GM10266 (cell line): ENCODE measurements around the gene PKP1.
"Not testable (repeated sequence)": the region's sequence is repeated elsewhere in the genome, so short reads cannot be mapped to it uniquely, and the experiment has no call there.

ENCODE experiments used
- DNase-seq: peaks from one replicate; pipeline ENCODE4 v3.0.0; 2012; ENCODE audit errors: extremely low spot score
- CTCF ChIP-seq: IDR thresholded peaks from 2 replicates; pipeline ENCODE4 v1.5.1; 2012; ENCODE audit warnings: mild to moderate bottlenecking, low read depth; ENCODE audit not compliant: control insufficient read depth, insufficient read depth; ENCODE audit errors: missing control alignments

The PKP1 gene, protein sequence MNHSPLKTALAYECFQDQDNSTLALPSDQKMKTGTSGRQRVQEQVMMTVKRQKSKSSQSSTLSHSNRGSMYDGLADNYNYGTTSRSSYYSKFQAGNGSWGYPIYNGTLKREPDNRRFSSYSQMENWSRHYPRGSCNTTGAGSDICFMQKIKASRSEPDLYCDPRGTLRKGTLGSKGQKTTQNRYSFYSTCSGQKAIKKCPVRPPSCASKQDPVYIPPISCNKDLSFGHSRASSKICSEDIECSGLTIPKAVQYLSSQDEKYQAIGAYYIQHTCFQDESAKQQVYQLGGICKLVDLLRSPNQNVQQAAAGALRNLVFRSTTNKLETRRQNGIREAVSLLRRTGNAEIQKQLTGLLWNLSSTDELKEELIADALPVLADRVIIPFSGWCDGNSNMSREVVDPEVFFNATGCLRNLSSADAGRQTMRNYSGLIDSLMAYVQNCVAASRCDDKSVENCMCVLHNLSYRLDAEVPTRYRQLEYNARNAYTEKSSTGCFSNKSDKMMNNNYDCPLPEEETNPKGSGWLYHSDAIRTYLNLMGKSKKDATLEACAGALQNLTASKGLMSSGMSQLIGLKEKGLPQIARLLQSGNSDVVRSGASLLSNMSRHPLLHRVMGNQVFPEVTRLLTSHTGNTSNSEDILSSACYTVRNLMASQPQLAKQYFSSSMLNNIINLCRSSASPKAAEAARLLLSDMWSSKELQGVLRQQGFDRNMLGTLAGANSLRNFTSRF

DNA sequence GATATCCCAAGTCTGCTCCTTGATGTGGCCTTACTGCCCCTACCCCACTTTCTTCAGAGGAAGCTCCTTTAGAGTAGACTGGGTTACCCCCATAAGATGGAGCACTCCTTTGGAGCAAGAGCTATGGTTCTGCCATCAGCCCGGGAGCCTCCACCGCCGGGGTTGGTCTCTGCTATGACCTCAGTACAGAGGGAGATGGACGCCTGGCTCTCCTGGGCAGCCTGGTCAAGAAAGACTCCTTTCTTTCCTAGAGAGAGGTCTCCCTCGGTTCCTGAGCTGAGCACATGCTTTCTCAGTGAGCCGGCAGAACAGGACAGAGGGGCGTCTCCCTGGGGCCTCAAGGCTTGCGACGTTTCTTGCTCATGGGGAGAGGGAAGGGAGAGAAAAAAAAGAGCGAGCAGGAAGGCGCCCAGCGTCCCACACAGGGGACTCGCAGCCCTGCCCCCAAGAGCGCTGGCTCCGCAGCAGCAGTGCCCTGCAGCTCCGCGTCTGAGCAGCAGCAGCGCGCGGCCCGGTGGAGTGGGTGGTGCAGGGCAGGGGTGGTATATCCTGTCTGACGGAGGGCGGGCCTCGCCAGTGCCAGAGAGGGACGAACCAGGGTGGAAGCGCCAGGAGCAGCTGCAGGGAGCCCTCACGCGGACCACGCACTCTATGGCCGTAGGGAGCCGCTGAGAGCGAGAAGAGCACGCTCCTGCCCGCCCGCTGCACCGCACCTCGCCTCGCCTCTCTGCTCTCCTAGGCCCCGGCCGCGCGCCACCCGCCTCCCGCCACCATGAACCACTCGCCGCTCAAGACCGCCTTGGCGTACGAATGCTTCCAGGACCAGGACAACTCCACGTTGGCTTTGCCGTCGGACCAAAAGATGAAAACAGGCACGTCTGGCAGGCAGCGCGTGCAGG, at the start of gene PKP1:
PKP1 (plus strand) TSS at position 576 of the 899 bp plus-strand sequence; CDS start at position 773, 197 bp downstream.
- TF ChIP-seq CTCF: no peak
- no peak for DNase-seq

GRCh38 chr1:201239646-201240045, 43.7 kb upstream of the PKP1 start:
- DNase-seq: not testable (repeated sequence)

DNA sequence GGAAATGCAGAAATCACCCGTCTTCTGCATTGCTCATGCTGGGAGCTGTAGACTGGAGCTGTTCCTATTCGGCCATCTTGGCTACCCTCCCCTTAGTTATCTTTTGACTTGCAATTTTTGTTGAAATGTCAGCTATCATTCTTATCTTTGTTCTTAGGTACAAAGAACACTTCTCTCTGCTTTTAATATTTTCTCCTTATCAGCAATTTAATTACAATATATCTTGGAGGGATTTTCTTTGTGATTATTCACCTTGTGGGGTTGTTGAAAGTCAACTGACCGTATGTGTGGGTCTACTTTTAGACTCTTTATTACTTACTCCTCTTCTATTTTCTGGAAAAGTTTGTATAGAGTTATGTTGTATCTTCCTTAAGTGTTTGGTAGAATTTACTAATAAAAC, 43.1 kb upstream of the PKP1 start:
- no peak for DNase-seq
- TF ChIP-seq CTCF: no peak

- no peak for DNase-seq
- TF ChIP-seq CTCF: no peak
Measured at GRCh38 chr1:201241736-201242135, 41.6 kb upstream of the PKP1 start.

DNA sequence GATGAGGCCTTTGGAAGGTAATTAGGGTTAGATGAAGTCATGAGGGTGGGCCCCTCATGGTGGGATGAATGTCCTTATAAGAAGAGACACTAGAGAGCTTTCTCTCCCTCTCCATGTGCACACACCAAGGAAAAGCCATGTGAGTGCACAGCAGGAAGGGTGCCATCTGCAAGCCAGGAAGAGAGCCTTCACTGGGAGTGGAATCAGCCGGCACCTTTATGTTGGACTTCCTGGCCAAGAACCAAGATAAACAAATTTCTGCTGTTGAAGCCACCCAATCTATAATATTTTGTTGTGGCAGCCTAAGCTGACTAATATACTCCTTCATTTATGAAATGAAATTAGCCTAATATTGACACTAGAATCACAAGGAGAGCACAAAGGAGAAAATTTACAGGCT, 38.2 kb upstream of the PKP1 start:
- DNase-seq: no peak
- TF ChIP-seq CTCF: no peak

GRCh38 chr1:201248721-201249559, 34.4 kb upstream of the PKP1 start:
- no peak for TF ChIP-seq CTCF
- no peak for DNase-seq
